Neuron (in vitro differentiated cells): ENCODE results near the gene ARHGAP10.

ENCODE experiments used
- H2AFZ ChIP-seq: one replicate; pipeline ENCODE4 v1.6.1; 2013; ENCODE audit warnings: low read depth, mild to moderate bottlenecking, inconsistent platforms, low read length, moderate library complexity
- H3K27me3 ChIP-seq: one replicate; pipeline ENCODE4 v1.6.1; 2013; ENCODE audit warnings: low read length; ENCODE audit not compliant: insufficient read depth
- H3K36me3 ChIP-seq: one replicate; pipeline ENCODE4 v1.6.1; 2013; ENCODE audit warnings: low read length; ENCODE audit not compliant: insufficient read depth
- H3K4me1 ChIP-seq: one replicate; pipeline ENCODE4 v1.6.1; 2013; ENCODE audit warnings: low read length; ENCODE audit not compliant: insufficient read depth
- H3K4me3 ChIP-seq: 2 replicates; pipeline ENCODE4 v1.5.1; 2013; ENCODE audit warnings: mild to moderate bottlenecking, low read length, moderate library complexity
- H3K9me3 ChIP-seq: one replicate; pipeline ENCODE4 v1.6.1; 2013; ENCODE audit warnings: low read length

Gene ARHGAP10

GRCh38 chr4:147782087-147782781 is 50.3 kb downstream of the ARHGAP10 start:
- Histone ChIP-seq H2AFZ (no peak overlapping the region), H3K4me1 (no peaks in the 10 kb centered on the region), H3K9me3 (no peaks in the 10 kb centered on the region), H3K36me3 (no peaks in the 10 kb centered on the region), H3K27me3 (peaks cover under 1% of the 10 kb centered on the region), H3K4me3 (no peak overlapping the region)

- no peak overlapping the region for H2AFZ ChIP-seq
- H3K4me1 ChIP-seq = no peaks in the 10 kb centered on the region
- H3K9me3 ChIP-seq = no peaks in the 10 kb centered on the region
- H3K4me3 ChIP-seq = no peak overlapping the region
- peaks cover 4% of the 10 kb centered on the region for H3K27me3 ChIP-seq
- no peaks in the 10 kb centered on the region for H3K36me3 ChIP-seq
Measured at GRCh38 chr4:147785129-147785528, 53.2 kb downstream of the ARHGAP10 start.

- H2AFZ ChIP-seq = no peak overlapping the region
- H3K36me3 ChIP-seq = no peaks in the 10 kb centered on the region
- no peak overlapping the region for H3K4me3 ChIP-seq
- peaks cover 4% of the 10 kb centered on the region for H3K27me3 ChIP-seq
- H3K4me1 ChIP-seq = no peaks in the 10 kb centered on the region
- no peaks in the 10 kb centered on the region for H3K9me3 ChIP-seq
Measured at GRCh38 chr4:147786031-147786430, 54.1 kb downstream of the ARHGAP10 start.

- Histone ChIP-seq H3K9me3 (no peaks in the 10 kb centered on the region), H3K27me3 (peaks cover 4% of the 10 kb centered on the region), H3K4me3 (no peak overlapping the region), H3K4me1 (no peaks in the 10 kb centered on the region), H3K36me3 (no peaks in the 10 kb centered on the region), H2AFZ (no peak overlapping the region)
Measured at GRCh38 chr4:147786531-147786930, 54.6 kb downstream of the ARHGAP10 start.

- no peaks in the 10 kb centered on the region for H3K36me3 ChIP-seq
- H3K27me3 ChIP-seq = peaks cover 4% of the 10 kb centered on the region
- H3K4me1 ChIP-seq = no peaks in the 10 kb centered on the region
- H3K9me3 ChIP-seq = no peaks in the 10 kb centered on the region
- no peak overlapping the region for H2AFZ ChIP-seq
- H3K4me3 ChIP-seq = no peak overlapping the region
Measured at GRCh38 chr4:147787204-147787603, 55.3 kb downstream of the ARHGAP10 start.

GRCh38 chr4:147788791-147789190 is 56.9 kb downstream of the ARHGAP10 start:
- Histone ChIP-seq H3K9me3 (no peaks in the 10 kb centered on the region), H3K4me3 (no peak overlapping the region), H3K27me3 (peaks cover 4% of the 10 kb centered on the region), H3K36me3 (no peaks in the 10 kb centered on the region), H2AFZ (no peak overlapping the region), H3K4me1 (no peaks in the 10 kb centered on the region)

- no peaks in the 10 kb centered on the region for H3K9me3 ChIP-seq
- H3K4me1 ChIP-seq = no peaks in the 10 kb centered on the region
- no peak overlapping the region for H3K4me3 ChIP-seq
- H3K27me3 ChIP-seq = peaks cover 4% of the 10 kb centered on the region
- H2AFZ ChIP-seq = no peak overlapping the region
- H3K36me3 ChIP-seq = no peaks in the 10 kb centered on the region
Measured at GRCh38 chr4:147789596-147789995, 57.7 kb downstream of the ARHGAP10 start.

- H3K4me3 ChIP-seq = no peak overlapping the region
- no peaks in the 10 kb centered on the region for H3K9me3 ChIP-seq
- no peaks in the 10 kb centered on the region for H3K4me1 ChIP-seq
- H3K36me3 ChIP-seq = no peaks in the 10 kb centered on the region
- no peak overlapping the region for H2AFZ ChIP-seq
- peaks cover 4% of the 10 kb centered on the region for H3K27me3 ChIP-seq
Measured at GRCh38 chr4:147790412-147790811, 58.5 kb downstream of the ARHGAP10 start.

- no peak overlapping the region for H3K4me3 ChIP-seq
- no peaks in the 10 kb centered on the region for H3K36me3 ChIP-seq
- H3K9me3 ChIP-seq = no peaks in the 10 kb centered on the region
- H3K4me1 ChIP-seq = no peaks in the 10 kb centered on the region
- H3K27me3 ChIP-seq = peaks cover 4% of the 10 kb centered on the region
- no peak overlapping the region for H2AFZ ChIP-seq
Measured at GRCh38 chr4:147791341-147791740, 59.5 kb downstream of the ARHGAP10 start.

- Histone ChIP-seq H2AFZ (no peak overlapping the region), H3K27me3 (peaks cover 4% of the 10 kb centered on the region), H3K4me1 (no peaks in the 10 kb centered on the region), H3K36me3 (no peaks in the 10 kb centered on the region), H3K9me3 (no peaks in the 10 kb centered on the region), H3K4me3 (no peak overlapping the region)
Measured at GRCh38 chr4:147791865-147792264, 60.0 kb downstream of the ARHGAP10 start.

- Histone ChIP-seq H2AFZ (no peak overlapping the region), H3K4me1 (no peaks in the 10 kb centered on the region), H3K27me3 (no peaks in the 10 kb centered on the region), H3K36me3 (no peaks in the 10 kb centered on the region), H3K4me3 (no peak overlapping the region), H3K9me3 (no peaks in the 10 kb centered on the region)
Measured at GRCh38 chr4:147793569-147794313, 61.9 kb downstream of the ARHGAP10 start.

- Histone ChIP-seq H3K4me1 (no peaks in the 10 kb centered on the region), H3K36me3 (no peaks in the 10 kb centered on the region), H2AFZ (no peak overlapping the region), H3K9me3 (no peaks in the 10 kb centered on the region), H3K27me3 (no peaks in the 10 kb centered on the region), H3K4me3 (no peak overlapping the region)
Measured at GRCh38 chr4:147794314-147794680, 62.4 kb downstream of the ARHGAP10 start.

- H2AFZ ChIP-seq = no peak overlapping the region
- H3K4me1 ChIP-seq = no peaks in the 10 kb centered on the region
- H3K27me3 ChIP-seq = no peaks in the 10 kb centered on the region
- no peaks in the 10 kb centered on the region for H3K36me3 ChIP-seq
- no peaks in the 10 kb centered on the region for H3K9me3 ChIP-seq
- H3K4me3 ChIP-seq = no peak overlapping the region
Measured at GRCh38 chr4:147794787-147795413, 63.0 kb downstream of the ARHGAP10 start.
